Erythroblast (primary cell): ENCODE results near the gene C1QL2.

ENCODE experiments used
- GATA1 ChIP-seq: IDR thresholded peaks from 2 replicates; pipeline ENCODE4 v1.6.1; 2011; ENCODE audit warnings: low read depth, mild to moderate bottlenecking, control low read depth, low read length, moderate library complexity
- POLR2A ChIP-seq: IDR thresholded peaks from 2 replicates; pipeline ENCODE4 v1.6.1; 2011; ENCODE audit warnings: mild to moderate bottlenecking, low read length

GRCh38 chr2:119119999-119120756, 38.4 kb downstream of the C1QL2 start:
- no peak for TF ChIP-seq POLR2A
- TF ChIP-seq GATA1, result no peak
